COLO668 (cell line): ENCODE measurements around the gene ATAD2B.

Experiments
- DNase-seq: peaks from one replicate; lab custom pipeline; 2025; ENCODE audit not compliant: unreplicated experiment; lab: John Stamatoyannopoulos, UW

Gene ATAD2B

DNA sequence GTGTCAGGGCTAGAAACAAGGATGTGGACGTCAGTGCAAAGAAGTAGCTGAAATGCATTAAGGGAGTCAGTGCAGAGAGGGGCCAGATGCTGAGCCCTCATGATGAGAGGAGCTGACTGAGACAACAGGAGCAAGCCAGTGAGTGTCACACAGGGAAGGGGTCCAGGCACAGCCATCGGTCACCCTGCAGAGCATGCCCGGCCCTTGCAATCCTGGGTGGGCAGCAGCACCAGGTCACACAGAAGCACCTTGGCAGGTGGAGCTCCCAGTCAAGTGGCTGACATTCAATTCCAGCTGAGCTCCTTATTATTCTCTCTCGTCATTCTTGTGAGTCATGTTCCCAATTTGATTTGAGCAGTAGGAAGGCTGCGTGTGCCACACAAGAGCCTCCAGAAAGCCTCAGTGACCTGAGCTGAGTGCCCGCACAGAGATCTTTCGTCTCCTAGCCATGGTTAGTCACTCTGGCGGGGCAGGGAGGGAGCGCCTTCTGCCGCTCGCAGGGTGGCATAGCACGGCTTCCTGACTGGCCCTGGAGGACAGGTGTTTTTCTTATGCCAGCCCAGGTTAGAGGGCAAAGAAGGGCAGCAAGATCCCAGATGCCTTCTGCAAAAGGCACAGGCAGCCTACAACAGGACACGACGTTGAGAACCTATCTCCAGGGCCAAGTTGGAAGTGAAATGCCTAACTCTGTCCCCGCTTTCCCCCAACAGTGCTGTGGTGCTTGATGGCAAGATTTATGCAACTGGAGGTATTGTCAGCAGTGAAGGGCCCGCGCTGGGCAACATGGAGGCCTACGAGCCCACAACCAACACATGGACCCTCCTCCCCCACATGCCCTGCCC, 220.9 kb downstream of the ATAD2B start:
- no peak for DNase-seq

DNA sequence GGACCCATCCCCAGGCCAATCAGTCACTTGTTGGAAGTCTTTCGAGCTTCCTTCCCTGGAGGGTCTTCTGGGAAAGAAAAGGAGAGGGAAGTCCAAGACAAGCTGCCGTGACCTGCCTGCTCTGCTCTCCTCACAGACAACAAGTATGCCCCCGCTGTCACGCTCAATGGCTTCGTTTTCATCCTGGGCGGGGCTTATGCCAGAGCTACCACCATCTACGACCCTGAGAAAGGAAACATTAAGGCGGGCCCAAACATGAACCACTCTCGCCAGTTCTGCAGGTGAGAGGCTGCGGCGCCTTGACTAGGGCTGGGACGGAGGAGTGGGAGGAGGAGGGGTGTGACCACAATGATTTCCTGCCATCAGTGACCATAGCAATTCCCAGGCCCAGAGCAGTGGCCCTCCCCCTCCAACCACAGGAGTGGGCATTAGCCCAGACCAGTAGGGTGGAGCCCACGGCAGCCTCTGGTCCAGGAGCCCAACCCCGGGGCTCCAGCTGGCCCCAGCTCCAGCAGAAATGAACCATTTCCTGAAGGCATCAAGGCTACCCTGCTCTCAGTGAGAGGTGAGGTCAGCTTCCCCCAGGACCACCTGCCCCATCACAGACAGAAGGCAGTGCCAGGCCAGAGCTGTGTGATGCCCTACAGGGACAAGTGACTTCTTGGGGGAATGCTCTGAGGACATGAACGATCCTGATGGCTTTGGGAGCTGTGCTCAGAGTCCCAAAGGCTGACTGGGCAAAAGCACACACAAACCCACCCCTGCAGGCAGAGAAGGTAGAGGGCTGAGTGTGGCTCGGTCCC, 223.1 kb downstream of the ATAD2B start:
- DNase-seq, result no peak

DNA sequence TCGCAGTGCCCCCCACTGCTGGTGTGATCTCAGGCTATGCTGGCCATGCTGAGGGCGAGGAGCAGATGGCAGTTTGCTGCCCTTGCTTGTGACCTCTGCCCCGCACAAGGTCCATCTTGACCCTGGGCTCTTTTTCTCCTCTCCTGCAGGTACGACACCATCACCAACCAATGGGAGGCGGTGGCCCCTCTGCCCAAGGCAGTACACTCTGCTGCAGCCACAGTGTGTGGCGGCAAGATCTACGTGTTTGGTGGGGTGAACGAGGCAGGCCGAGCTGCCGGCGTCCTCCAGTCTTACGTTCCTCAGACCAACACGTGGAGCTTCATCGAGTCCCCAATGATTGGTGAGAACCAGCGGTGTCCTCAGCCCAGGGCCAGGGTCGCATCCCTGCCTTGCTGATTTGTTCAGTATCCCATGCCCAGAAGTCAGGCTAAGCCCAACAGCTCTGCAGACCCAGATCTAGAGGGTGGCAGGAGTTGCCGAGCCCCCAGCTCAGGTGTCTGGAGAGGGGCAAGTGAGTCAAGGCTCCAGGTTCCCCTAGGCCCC, 223.8 kb downstream of the ATAD2B start:
- DNase-seq, result no peak

DNA sequence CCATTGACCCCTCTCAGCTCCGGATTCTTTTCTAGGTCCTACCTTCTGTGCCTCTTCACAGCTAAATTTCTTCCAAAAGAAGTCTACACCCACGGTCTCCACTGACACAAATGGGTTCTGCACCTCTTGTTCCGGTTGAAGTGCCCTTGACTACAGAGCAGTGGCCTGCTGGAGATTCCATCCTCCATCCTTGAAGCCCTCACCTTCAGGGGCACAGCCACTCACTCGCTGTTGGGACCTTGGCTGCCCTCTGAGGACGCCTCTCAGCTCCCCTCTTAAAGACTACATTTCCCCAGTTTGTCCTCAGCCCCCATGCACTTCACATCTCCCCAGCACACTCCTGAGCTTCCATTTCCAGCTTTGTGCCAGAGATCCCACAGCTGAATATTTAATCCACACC, 226.3 kb downstream of the ATAD2B start:
- DNase-seq, result no peak

DNA sequence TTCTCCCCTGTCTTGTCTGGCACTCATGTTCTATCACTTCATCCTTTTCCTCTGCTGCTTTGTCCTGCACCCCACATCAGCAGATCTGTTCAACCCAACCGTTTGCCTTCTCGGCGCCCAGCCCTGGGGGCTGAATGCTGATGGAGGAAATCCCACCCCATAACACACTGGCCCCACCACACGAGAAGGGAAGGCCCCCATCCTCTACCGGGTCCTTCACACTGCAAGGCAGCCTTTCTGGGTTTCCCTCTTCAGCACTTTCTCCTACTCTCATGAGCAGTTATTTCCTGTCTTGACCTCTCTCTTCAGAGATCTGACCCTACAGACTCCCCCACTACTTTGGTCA, 227.4 kb downstream of the ATAD2B start:
- DNase-seq, result no peak

DNA sequence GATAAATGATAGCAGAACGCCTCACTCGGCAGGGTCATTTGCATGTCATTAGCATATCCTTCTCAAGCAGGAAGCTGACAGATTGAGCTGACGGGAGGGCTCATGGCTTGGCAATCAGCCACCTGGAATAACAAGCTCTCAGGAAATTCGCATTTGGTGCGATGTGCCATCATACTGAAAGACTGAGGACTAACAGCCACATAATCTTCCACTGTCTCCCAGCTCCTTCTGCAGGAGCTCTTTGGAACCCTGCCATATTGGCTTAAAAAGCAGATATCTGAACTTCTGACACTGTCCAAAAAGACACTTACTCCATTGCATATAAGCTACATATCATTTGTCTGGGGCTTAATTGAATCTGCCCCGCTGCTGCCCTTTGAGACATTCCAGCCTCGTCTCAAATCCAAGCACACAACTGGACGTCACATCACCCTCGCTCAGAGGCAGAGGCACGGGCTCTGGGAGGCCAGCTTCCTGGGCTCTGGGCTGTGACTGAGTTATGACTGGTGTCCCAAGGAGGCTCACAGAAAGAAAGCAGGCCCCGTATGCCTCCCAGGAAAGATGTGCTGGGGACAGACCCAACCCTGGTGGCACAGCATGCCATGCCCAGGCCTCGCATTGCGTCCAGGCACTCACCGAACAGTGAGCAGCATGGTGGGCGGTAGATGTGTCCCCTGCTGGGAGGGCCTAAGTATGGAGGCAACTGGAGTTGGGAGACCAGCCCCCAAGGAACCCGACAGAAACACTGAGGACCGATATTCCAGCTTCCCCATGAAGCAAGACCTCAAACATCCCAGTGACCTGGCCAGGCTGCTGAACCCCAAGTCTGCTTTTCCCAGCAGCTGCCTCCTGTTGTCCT, 228.0 kb downstream of the ATAD2B start:
- no peak for DNase-seq
